ENCODE results near the gene SEC16A.

The SEC16A gene

GRCh38 chr9:136496801-136497620 is 14.2 kb upstream of the SEC16A start:
- no peak for DNase-seq (ENCODE audit: low read depth)
- H3K4me3 ChIP-seq (ENCODE audit: control insufficient read depth, low read depth, low read length), result no peak overlapping the region

GRCh38 chr9:136496181-136496580 is 13.3 kb upstream of the SEC16A start:
- TF ChIP-seq CTCF (IDR thresholded peaks at IDR 0.05; ENCODE audit: control insufficient read depth, insufficient read depth, low read depth, low read length, missing control alignments), result no peak
- H3K4me3 ChIP-seq (ENCODE audit: control insufficient read depth, low read depth, low read length), result no peak overlapping the region
- DNase-seq (ENCODE audit: low read depth), result no peak

More at GRCh38 chr9:136496801-136497620, 14.2 kb upstream of the SEC16A start:
- TF ChIP-seq CTCF (IDR thresholded peaks at IDR 0.05; ENCODE audit: control insufficient read depth, insufficient read depth, low read depth, low read length, missing control alignments), result no peak

- H3K4me3 ChIP-seq (ENCODE audit: control insufficient read depth, low read depth, low read length), result no peak overlapping the region
- no peak for TF ChIP-seq CTCF (IDR thresholded peaks at IDR 0.05; ENCODE audit: control insufficient read depth, insufficient read depth, low read depth, low read length, missing control alignments)
- no peak for DNase-seq (ENCODE audit: low read depth)
These were observed 12.5 kb upstream of the SEC16A start for GRCh38 chr9:136495238-136495800.

GRCh38 chr9:136494531-136495215 is 11.8 kb upstream of the SEC16A start:
- H3K4me3 ChIP-seq (ENCODE audit: control insufficient read depth, low read depth, low read length), result no peak overlapping the region
- no peak for DNase-seq (ENCODE audit: low read depth)
- no peak for TF ChIP-seq CTCF (IDR thresholded peaks at IDR 0.05; ENCODE audit: control insufficient read depth, insufficient read depth, low read depth, low read length, missing control alignments)

- TF ChIP-seq CTCF (IDR thresholded peaks at IDR 0.05; ENCODE audit: control insufficient read depth, insufficient read depth, low read depth, low read length, missing control alignments), result no peak
- no peak for DNase-seq (ENCODE audit: low read depth)
- no peak overlapping the region for H3K4me3 ChIP-seq (ENCODE audit: control insufficient read depth, low read depth, low read length)
These were observed 11.2 kb upstream of the SEC16A start for GRCh38 chr9:136494012-136494411.

- no peak for DNase-seq (ENCODE audit: low read depth)
- no peak overlapping the region for H3K4me3 ChIP-seq (ENCODE audit: control insufficient read depth, low read depth, low read length)
- TF ChIP-seq CTCF (IDR thresholded peaks at IDR 0.05; ENCODE audit: control insufficient read depth, insufficient read depth, low read depth, low read length, missing control alignments), result no peak
These were observed 10.7 kb upstream of the SEC16A start for GRCh38 chr9:136493567-136493971.
